Adipose tissue (tissue), 3 donors: ENCODE measurements around the gene XIRP2. TPM values are rescaled to one million over a fixed set of nuclear protein-coding genes. Genes with fewer than 3 reads are reported as not detected.

Source experiments
- H3K27ac ChIP-seq: one replicate; pipeline ENCODE4 v1.5.1; 2013; ENCODE audit warnings: low read depth, low read length
- WGBS, 3 donors: extraction: QIAGEN DNeasy Blood & Tissue Kit; methylation state at CpG; one replicate each; pipeline ENCODE4 v1.1.7; 2013; 5-methylcytosine and 5-hydroxymethylcytosine counted together
- polyA plus RNA-seq, 3 donors: library from polyadenylated mRNA; stranded (reverse); fragments of 200-250 nt; gene quantifications; one replicate each; pipeline ENCODE4 v1.2.3, GENCODE V29; 2013
- donor health status: healthy with polysubstance abuse.
- donor health status: Bipolar disorder and iron deficiency.
- donor health status: healthy.

The XIRP2 gene
- polyA plus RNA-seq, 3 donors = 0.16 to 0.45 (median 0.38) TPM

DNA sequence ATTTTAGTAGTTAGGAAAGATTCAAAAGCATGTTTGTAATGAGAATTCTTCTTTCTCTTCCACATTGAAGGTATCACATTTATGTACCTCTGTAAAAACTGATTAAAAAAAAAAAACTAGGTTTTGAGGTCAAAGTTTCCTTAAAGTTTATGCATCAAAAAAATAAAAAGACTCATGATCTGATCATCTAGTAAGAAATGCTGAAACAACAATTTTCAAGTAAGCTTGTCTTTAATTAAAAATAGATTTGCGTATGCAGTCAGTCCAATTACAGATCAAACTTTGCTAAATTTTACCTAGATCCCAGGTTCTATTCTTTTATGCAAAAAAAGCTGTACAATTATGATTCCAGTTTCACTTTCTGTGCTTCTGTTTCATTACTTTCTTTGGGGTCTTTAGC is 409.0 kb downstream of the XIRP2 start:
- 90 to 100% (median 98%) methylated on average over 1 of the region's 1 CpG for WGBS, 3 donors
- H3K27ac ChIP-seq = no peak overlapping the region

- 63 to 78% (median 63%) methylated on average over 1 of the region's 1 CpG for WGBS, 3 donors
- H3K27ac ChIP-seq = no peak overlapping the region
Observed at GRCh38 chr2:167298017-167298416, 409.7 kb downstream of the XIRP2 start.
